ENCODE measurements around the gene ZNF462.

DNA sequence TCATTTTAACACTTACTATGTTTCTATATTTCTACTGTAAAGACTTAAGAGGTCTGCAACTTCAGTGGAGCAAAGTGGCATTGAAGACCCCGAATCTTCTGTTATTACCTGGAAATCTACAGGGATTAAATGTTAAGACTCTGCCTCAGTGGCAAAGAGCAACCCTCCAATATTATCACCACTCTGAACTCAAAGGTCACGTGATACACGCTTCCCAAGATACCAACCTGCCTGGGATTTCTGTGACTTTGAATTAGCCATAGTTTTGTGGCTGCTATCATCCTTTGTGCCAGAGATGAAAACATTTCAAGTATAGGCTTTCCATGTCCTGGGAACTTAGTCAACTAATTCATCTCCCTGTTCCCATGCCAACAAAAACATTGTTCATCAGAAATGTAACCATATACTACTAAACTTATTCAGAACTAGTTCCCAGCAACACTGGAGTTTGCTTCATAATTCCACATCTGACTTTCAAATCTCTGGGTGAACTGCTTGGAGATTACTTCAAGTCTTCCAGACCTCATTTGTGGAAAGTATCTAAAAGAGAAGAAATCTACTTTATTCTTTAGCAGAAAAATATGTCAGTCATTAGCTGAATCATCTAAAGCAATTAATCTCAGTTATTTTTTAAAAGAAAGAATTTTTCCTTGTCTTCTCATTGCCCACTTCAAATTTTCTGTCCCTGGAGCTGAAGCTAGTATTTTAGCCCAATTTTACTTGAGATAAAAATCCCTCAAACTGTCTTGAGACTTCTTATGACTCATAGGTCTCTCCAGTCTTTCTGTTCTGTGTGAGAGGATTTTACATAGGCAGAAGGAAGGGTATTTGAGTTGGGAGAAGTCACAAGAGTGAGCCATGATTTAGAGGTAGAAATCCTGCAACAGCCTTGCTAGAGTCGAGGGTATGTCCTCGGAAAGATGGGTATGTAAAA lies 83.0 kb downstream of the ZNF462 start:
- TF ChIP-seq EGR1 (IDR thresholded peaks at IDR 0.05) (no peak), YY1 (IDR thresholded peaks at IDR 0.05; ENCODE audit: low read depth) (no peak), MAX (IDR thresholded peaks at IDR 0.05) (no peak), TCF12 (IDR thresholded peaks at IDR 0.05; ENCODE audit: low read depth) (no peak), TAF1 (IDR thresholded peaks at IDR 0.05; ENCODE audit: low read depth) (no peak), EP300 (IDR thresholded peaks at IDR 0.05; ENCODE audit: borderline replicate concordance) (no peak)
- TF ChIP-seq, protein P1, sequence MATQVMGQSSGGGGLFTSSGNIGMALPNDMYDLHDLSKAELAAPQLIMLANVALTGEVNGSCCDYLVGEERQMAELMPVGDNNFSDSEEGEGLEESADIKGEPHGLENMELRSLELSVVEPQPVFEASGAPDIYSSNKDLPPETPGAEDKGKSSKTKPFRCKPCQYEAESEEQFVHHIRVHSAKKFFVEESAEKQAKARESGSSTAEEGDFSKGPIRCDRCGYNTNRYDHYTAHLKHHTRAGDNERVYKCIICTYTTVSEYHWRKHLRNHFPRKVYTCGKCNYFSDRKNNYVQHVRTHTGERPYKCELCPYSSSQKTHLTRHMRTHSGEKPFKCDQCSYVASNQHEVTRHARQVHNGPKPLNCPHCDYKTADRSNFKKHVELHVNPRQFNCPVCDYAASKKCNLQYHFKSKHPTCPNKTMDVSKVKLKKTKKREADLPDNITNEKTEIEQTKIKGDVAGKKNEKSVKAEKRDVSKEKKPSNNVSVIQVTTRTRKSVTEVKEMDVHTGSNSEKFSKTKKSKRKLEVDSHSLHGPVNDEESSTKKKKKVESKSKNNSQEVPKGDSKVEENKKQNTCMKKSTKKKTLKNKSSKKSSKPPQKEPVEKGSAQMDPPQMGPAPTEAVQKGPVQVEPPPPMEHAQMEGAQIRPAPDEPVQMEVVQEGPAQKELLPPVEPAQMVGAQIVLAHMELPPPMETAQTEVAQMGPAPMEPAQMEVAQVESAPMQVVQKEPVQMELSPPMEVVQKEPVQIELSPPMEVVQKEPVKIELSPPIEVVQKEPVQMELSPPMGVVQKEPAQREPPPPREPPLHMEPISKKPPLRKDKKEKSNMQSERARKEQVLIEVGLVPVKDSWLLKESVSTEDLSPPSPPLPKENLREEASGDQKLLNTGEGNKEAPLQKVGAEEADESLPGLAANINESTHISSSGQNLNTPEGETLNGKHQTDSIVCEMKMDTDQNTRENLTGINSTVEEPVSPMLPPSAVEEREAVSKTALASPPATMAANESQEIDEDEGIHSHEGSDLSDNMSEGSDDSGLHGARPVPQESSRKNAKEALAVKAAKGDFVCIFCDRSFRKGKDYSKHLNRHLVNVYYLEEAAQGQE (IDR thresholded peaks at IDR 0.05; ENCODE audit: low read depth) = no peak

All from Ishikawa (cell line).